T-cell (primary cell): ENCODE data around the gene SCPEP1. TPM values are rescaled to one million over a fixed set of nuclear protein-coding genes. Genes with fewer than 3 reads are reported as not detected.

ENCODE experiments used
- ATAC-seq, 4 experiments: fragments of 200-7000 bp in 3 of 4; fragments of 150-1000 bp in 1 of 4; cut with Tn5 transposase; replicated peaks in 1 of 4; 1 replicate in 3 of 4; 2 replicates in 1 of 4; pipeline ENCODE4 v1.10.0; 2021; ENCODE audit warnings: moderate library complexity in 3 of 4, mild to moderate bottlenecking in 2 of 4, moderate number of reproducible peaks in 1 of 4
- CTCF ChIA-PET, 2 donors: fragments of 300-600 bp; sonication (Branson Sonifier 250); formaldehyde crosslinking; loops; one replicate each; lab custom pipeline; 2022; ENCODE audit warnings: antibody characterized with exemption in 2 of 2; lab: Charles Lee
- POLR2A ChIA-PET, 2 donors: fragments of 300-600 bp; sonication (Branson Sonifier 250); formaldehyde crosslinking; loops; one replicate each; lab custom pipeline; 2022; ENCODE audit warnings: antibody characterized with exemption in 2 of 2; lab: Charles Lee
- DNase-seq, 35 experiments: peaks; one replicate each; pipeline versions ENCODE4 v3.0.0 to v3.0.0-alpha.2; 2013 to 2023
- H3K27ac ChIP-seq: one replicate; pipeline ENCODE4 v1.5.1; 2013; ENCODE audit warnings: low read length
- H3K27me3 ChIP-seq, 2 experiments: replicated peaks in 1 of 2; 1 replicate in 1 of 2; 2 replicates in 1 of 2; pipeline versions ENCODE4 v1.6.1 to v1.7.0; 2013; ENCODE audit warnings: low read length in 1 of 2, mixed read lengths in 1 of 2; ENCODE audit not compliant: control insufficient read depth in 2 of 2, insufficient read depth in 2 of 2; ENCODE audit errors: extremely low read depth in 1 of 2
- H3K36me3 ChIP-seq, 2 donors: 1 replicate in 1 of 2; 2 replicates in 1 of 2; pipeline versions ENCODE4 v1.6.1 to v1.7.0; 2013; ENCODE audit warnings: low read length in 1 of 2; ENCODE audit not compliant: control insufficient read depth in 2 of 2, insufficient read depth in 1 of 2; ENCODE audit errors: extremely low read depth in 1 of 2
- H3K4me1 ChIP-seq, 2 experiments: 1 replicate in 1 of 2; 2 replicates in 1 of 2; pipeline versions ENCODE4 v1.6.1 to v1.7.0; 2013; ENCODE audit warnings: low read length in 2 of 2, mixed read lengths in 1 of 2; ENCODE audit not compliant: insufficient read depth in 2 of 2, control insufficient read depth in 1 of 2; ENCODE audit errors: extremely low read depth in 1 of 2
- H3K4me3 ChIP-seq, 2 donors: 1 replicate in 1 of 2; 2 replicates in 1 of 2; pipeline versions ENCODE4 v1.5.1 to v1.7.0; 2013; ENCODE audit warnings: mild to moderate bottlenecking in 2 of 2, low read length in 1 of 2, moderate library complexity in 1 of 2; ENCODE audit not compliant: control insufficient read depth in 1 of 2; ENCODE audit errors: extremely low read depth in 1 of 2
- H3K9me3 ChIP-seq: 2 replicates; pipeline ENCODE4 v1.7.0; 2013
- H3K27ac Mint-ChIP-seq, 2 donors: one replicate each; pipeline ENCODE4 v1.8.0; 2020 to 2021; ENCODE audit warnings: mild to moderate bottlenecking in 2 of 2, mixed read lengths in 2 of 2
- H3K27me3 Mint-ChIP-seq, 2 donors: one replicate each; pipeline ENCODE4 v1.8.0; 2021 to 2022; ENCODE audit warnings: mixed read lengths in 2 of 2
- H3K36me3 Mint-ChIP-seq: one replicate; pipeline ENCODE4 v1.8.0; 2021; ENCODE audit warnings: mixed read lengths
- H3K4me1 Mint-ChIP-seq, 3 donors: one replicate each; pipeline ENCODE4 v1.8.0; 2020 to 2022; ENCODE audit warnings: mixed read lengths in 3 of 3, mild to moderate bottlenecking in 1 of 3
- H3K4me3 Mint-ChIP-seq, 3 donors: one replicate each; pipeline ENCODE4 v1.8.0; 2020 to 2022; ENCODE audit warnings: mild to moderate bottlenecking in 3 of 3, mixed read lengths in 3 of 3, moderate library complexity in 3 of 3
- H3K9me3 Mint-ChIP-seq, 3 donors: one replicate each; pipeline ENCODE4 v1.8.0; 2020 to 2022; ENCODE audit warnings: mixed read lengths in 3 of 3
- WGBS: methylation state at CpG from one replicate; pipeline ENCODE4 v1.1.5; 2013; ENCODE audit warnings: missing lambda C conversion rate; ENCODE audit not compliant: insufficient coverage; 5-methylcytosine and 5-hydroxymethylcytosine counted together
- total RNA-seq, 35 experiments: library from RNA in 6 of 35; stranded (reverse) in 6 of 35; fragments of 120-200 nt in 1 of 35; gene quantifications; one replicate each; pipeline versions ENCODE4 v1.2.1 to v1.2.4 and lab custom pipeline; 2013 to 2026

SCPEP1 gene
- total RNA-seq, 5 donors from 2014 or later (not counting 1 experiment from before 2014, with no cell fraction given): 18.4 to 24.2 (median 22.4) TPM

GRCh38 chr17:57025876-57026275 is 47.9 kb downstream of the SCPEP1 start:
- H3K27ac Mint-ChIP-seq: no peak overlapping the region
- ChIA-PET POLR2A (no interaction called here), CTCF (no interaction called here)
- 29% methylated on average over 1 of the region's 1 CpG for WGBS
- no peak for ATAC-seq
- H3K4me3 Mint-ChIP-seq: no peak overlapping the region
- no peaks in the 10 kb centered on the region for H3K9me3 ChIP-seq
- no peaks in the 10 kb centered on the region for H3K4me1 ChIP-seq
- H3K4me1 Mint-ChIP-seq: no peaks in the 10 kb centered on the region
- peaks cover 4% of the 10 kb centered on the region for H3K36me3 Mint-ChIP-seq
- H3K36me3 ChIP-seq: no peaks in the 10 kb centered on the region
- no peak for DNase-seq
- peaks cover 0 to 15% of the 10 kb centered on the region in 2 experiments for H3K27me3 ChIP-seq
- H3K9me3 Mint-ChIP-seq: peaks cover 4 to 22% (median 11%) of the 10 kb centered on the region in 3 donors
- H3K27me3 Mint-ChIP-seq: peaks cover 10 to 24% of the 10 kb centered on the region in 2 donors
- no peak overlapping the region for H3K27ac ChIP-seq
- H3K4me3 ChIP-seq: no peak overlapping the region

GRCh38 chr17:57027852-57028251 is 49.9 kb downstream of the SCPEP1 start:
- H3K27me3 ChIP-seq: peaks cover 0 to 20% of the 10 kb centered on the region in 2 experiments
- Mint-ChIP-seq H3K9me3 (peaks cover 4 to 22% (median 11%) of the 10 kb centered on the region in 3 donors), H3K27ac (no peak overlapping the region), H3K4me3 (no peak overlapping the region), H3K36me3 (peaks cover 4% of the 10 kb centered on the region), H3K4me1 (no peaks in the 10 kb centered on the region), H3K27me3 (peaks cover 10 to 24% of the 10 kb centered on the region in 2 donors)
- ATAC-seq (no peak), DNase-seq (no peak)
- H3K4me1 ChIP-seq: no peaks in the 10 kb centered on the region
- no peak overlapping the region for H3K4me3 ChIP-seq
- no CpG with 5 or more reads among the region's 1 CpG for WGBS
- no peak overlapping the region for H3K27ac ChIP-seq
- H3K36me3 ChIP-seq: no peaks in the 10 kb centered on the region
- CTCF ChIA-PET: no interaction called here
- POLR2A ChIA-PET: no interaction called here
- no peaks in the 10 kb centered on the region for H3K9me3 ChIP-seq

GRCh38 chr17:57032343-57032742 is 54.4 kb downstream of the SCPEP1 start:
- Mint-ChIP-seq H3K4me1 (no peaks in the 10 kb centered on the region), H3K9me3 (peaks cover 4 to 11% (median 5%) of the 10 kb centered on the region in 3 donors), H3K27ac (no peak overlapping the region), H3K36me3 (peaks cover 4% of the 10 kb centered on the region), H3K4me3 (no peak overlapping the region), H3K27me3 (peaks cover 16 to 44% of the 10 kb centered on the region in 2 donors)
- DNase-seq (no peak), ATAC-seq (no peak)
- Histone ChIP-seq H3K36me3 (no peaks in the 10 kb centered on the region), H3K4me1 (no peaks in the 10 kb centered on the region), H3K9me3 (no peaks in the 10 kb centered on the region), H3K4me3 (no peak overlapping the region), H3K27me3 (peaks cover 0 to 25% of the 10 kb centered on the region in 2 experiments), H3K27ac (no peak overlapping the region)
- POLR2A ChIA-PET: no interaction called here
- WGBS: 90% methylated on average over 2 of the region's 8 CpGs
- CTCF ChIA-PET: interaction anchor here (0.7 kb wide), 2 partner anchors 11 to 42 kb away, joined by 4 read pairs; no protein-coding TSS in a partner anchor

- Mint-ChIP-seq H3K4me3 (no peak overlapping the region), H3K4me1 (no peaks in the 10 kb centered on the region), H3K27me3 (peaks cover 18 to 46% of the 10 kb centered on the region in 2 donors), H3K36me3 (peaks cover 2% of the 10 kb centered on the region), H3K9me3 (peaks cover 2 to 7% (median 3%) of the 10 kb centered on the region in 3 donors), H3K27ac (no peak overlapping the region)
- POLR2A ChIA-PET: no interaction called here
- ATAC-seq: no peak
- WGBS: no CpG with 5 or more reads among the region's 3 CpGs
- Histone ChIP-seq H3K4me1 (no peaks in the 10 kb centered on the region), H3K9me3 (no peaks in the 10 kb centered on the region), H3K27me3 (peaks cover 0 to 25% of the 10 kb centered on the region in 2 experiments), H3K27ac (no peak overlapping the region), H3K4me3 (no peak overlapping the region), H3K36me3 (no peaks in the 10 kb centered on the region)
- CTCF ChIA-PET: no interaction called here
- no peak for DNase-seq
These were observed 55.4 kb downstream of the SCPEP1 start for GRCh38 chr17:57033296-57033695.

- no peaks in the 10 kb centered on the region for H3K36me3 ChIP-seq
- Mint-ChIP-seq H3K4me3 (no peak overlapping the region), H3K9me3 (no peaks in the 10 kb centered on the region), H3K27ac (no peak overlapping the region), H3K27me3 (peaks cover 27 to 47% of the 10 kb centered on the region in 2 donors), H3K4me1 (no peaks in the 10 kb centered on the region), H3K36me3 (no peaks in the 10 kb centered on the region)
- no peak overlapping the region for H3K27ac ChIP-seq
- no peak overlapping the region for H3K4me3 ChIP-seq
- ATAC-seq (no peak), DNase-seq (no peak)
- no peaks in the 10 kb centered on the region for H3K4me1 ChIP-seq
- ChIA-PET POLR2A (no interaction called here), CTCF (interaction anchor here in 1 of 2 donors (0.6 kb wide), 1 partner anchor 705 kb away, joined by 3 read pairs; no protein-coding TSS in a partner anchor)
- WGBS: 90% methylated on average over 4 of the region's 10 CpGs
- peaks cover 0 to 23% of the 10 kb centered on the region in 2 experiments for H3K27me3 ChIP-seq
- H3K9me3 ChIP-seq: no peaks in the 10 kb centered on the region
These were observed 57.1 kb downstream of the SCPEP1 start for GRCh38 chr17:57034807-57035754.

GRCh38 chr17:57035971-57036481 is 58.1 kb downstream of the SCPEP1 start:
- H3K36me3 Mint-ChIP-seq: no peaks in the 10 kb centered on the region
- no peak for DNase-seq
- H3K4me3 Mint-ChIP-seq: no peak overlapping the region
- H3K9me3 Mint-ChIP-seq: no peaks in the 10 kb centered on the region
- H3K9me3 ChIP-seq: no peaks in the 10 kb centered on the region
- POLR2A ChIA-PET: interaction anchor here (0.6 kb wide), 2 partner anchors 34 to 208 kb away, joined by 3 to 7 read pairs; no protein-coding TSS in a partner anchor
- ATAC-seq: no peak
- CTCF ChIA-PET: no interaction called here
- H3K4me1 ChIP-seq: no peaks in the 10 kb centered on the region
- peaks cover 30 to 41% of the 10 kb centered on the region in 2 donors for H3K27me3 Mint-ChIP-seq
- H3K4me3 ChIP-seq: no peak overlapping the region
- WGBS: 80% methylated on average over 1 of the region's 4 CpGs
- H3K27me3 ChIP-seq: peaks cover 0 to 17% of the 10 kb centered on the region in 2 experiments
- H3K27ac Mint-ChIP-seq: no peak overlapping the region
- no peaks in the 10 kb centered on the region for H3K36me3 ChIP-seq
- no peaks in the 10 kb centered on the region for H3K4me1 Mint-ChIP-seq
- no peak overlapping the region for H3K27ac ChIP-seq
